SK-N-SH (cell line): ENCODE results near the gene RPL5. TPM values are rescaled to one million over a fixed set of nuclear protein-coding genes. Genes with fewer than 3 reads are reported as not detected.
A peak's percentile ranks its signal among the peaks of the same experiment; 100 is the strongest.
"Not testable (repeated sequence)": the region's sequence is repeated elsewhere in the genome, so short reads cannot be mapped to it uniquely, and the experiment has no call there.

ENCODE experiments used
- CTCF ChIA-PET: fragments of 300-600, 350-600 bp; formaldehyde crosslinking; extraction: SDS; loops from one replicate; lab custom pipeline; 2021; lab: Yijun Ruan, JAX
- POLR2A ChIA-PET: fragments of 350-600 bp; sonication (Branson Sonifier 250); formaldehyde crosslinking; extraction: SDS; loops from one replicate; lab custom pipeline; 2020; ENCODE audit warnings: antibody characterized with exemption, inconsistent platforms; lab: Yijun Ruan, JAX
- DNase-seq: peaks from one replicate; pipeline ENCODE4 v3.0.0; 2012
- H2AFZ ChIP-seq: fragments of 200-600 bp; sonication (generic); 2 replicates; pipeline ENCODE4 v1.8.1; 2016; ENCODE audit warnings: antibody characterized with exemption, mild to moderate bottlenecking, low read depth
- H3F3A ChIP-seq: fragments of 200-600 bp; sonication (generic); replicated peaks from 2 replicates; pipeline ENCODE3; 2016; ENCODE audit warnings: antibody characterized with exemption, mild to moderate bottlenecking; ENCODE audit not compliant: insufficient read depth
- H3K27ac ChIP-seq, 2 experiments: fragments of 200-500 bp in 1 of 2; fragments of 200-600 bp in 1 of 2; sonication (Bioruptor generic) in 1 of 2; sonication (generic), shearing (Covaris generic) in 1 of 2; 2 replicates each; pipeline versions ENCODE4 v1.5.1 to v1.6.1; 2014 to 2016; ENCODE audit warnings: low read depth in 2 of 2, inconsistent platforms in 1 of 2, low read length in 1 of 2, mild to moderate bottlenecking in 1 of 2, mixed read lengths in 1 of 2
- H3K27me3 ChIP-seq: fragments of 200-600 bp; sonication (generic), shearing (Covaris generic); 2 replicates; pipeline ENCODE4 v1.6.1; 2016; ENCODE audit warnings: mixed run types; ENCODE audit not compliant: insufficient read depth
- H3K36me3 ChIP-seq, 2 experiments: fragments of 200-500 bp in 1 of 2; fragments of 200-600 bp in 1 of 2; sonication (Bioruptor generic) in 1 of 2; sonication (generic) in 1 of 2; replicated peaks in 1 of 2; 2 replicates each; pipeline versions ENCODE3 to v1.5.1; 2014 to 2016; ENCODE audit warnings: low read length in 1 of 2, mild to moderate bottlenecking in 1 of 2; ENCODE audit not compliant: insufficient read depth in 2 of 2, control insufficient read depth in 1 of 2
- H3K4me1 ChIP-seq, 2 experiments: fragments of 200-500 bp in 1 of 2; fragments of 200-600 bp in 1 of 2; sonication (Bioruptor generic) in 1 of 2; sonication (generic), shearing (Covaris generic) in 1 of 2; 2 replicates each; pipeline versions ENCODE4 v1.5.1 to v1.6.1; 2014 to 2016; ENCODE audit warnings: low read depth in 1 of 2, low read length in 1 of 2, mixed run types in 1 of 2; ENCODE audit not compliant: insufficient read depth in 2 of 2, control insufficient read depth in 1 of 2
- H3K4me2 ChIP-seq: fragments of 200-600 bp; sonication (generic), shearing (Covaris generic); 2 replicates; pipeline ENCODE4 v1.6.1; 2017; ENCODE audit warnings: mixed run types
- H3K4me3 ChIP-seq, 2 experiments: fragments of 200-500 bp in 1 of 2; fragments of 200-600 bp in 1 of 2; sonication (Bioruptor generic) in 1 of 2; sonication (generic), shearing (Covaris generic) in 1 of 2; 2 replicates each; pipeline versions ENCODE4 v1.5.1 to v1.8.1; 2014 to 2016; ENCODE audit warnings: low read depth in 2 of 2, inconsistent platforms in 1 of 2, low read length in 1 of 2, mild to moderate bottlenecking in 1 of 2, mixed read lengths in 1 of 2, moderate library complexity in 1 of 2
- H3K79me2 ChIP-seq: fragments of 200-600 bp; sonication (generic); 2 replicates; pipeline ENCODE4 v1.8.1; 2017; ENCODE audit warnings: mild to moderate bottlenecking; ENCODE audit not compliant: insufficient read depth
- H3K9ac ChIP-seq: fragments of 200-600 bp; sonication (generic); 2 replicates; pipeline ENCODE4 v1.6.1; 2017; ENCODE audit warnings: mixed run types
- H3K9me2 ChIP-seq: fragments of 200-600 bp; sonication (generic); 2 replicates; pipeline ENCODE4 v1.6.1; 2017; ENCODE audit warnings: mixed run types
- H3K9me3 ChIP-seq: fragments of 200-600 bp; sonication (generic); 2 replicates; pipeline ENCODE4 v1.6.1; 2017; ENCODE audit warnings: mixed run types, mild to moderate bottlenecking, moderate library complexity
- H4K20me1 ChIP-seq: fragments of 200-600 bp; sonication (generic); 2 replicates; pipeline ENCODE4 v1.6.1; 2017; ENCODE audit warnings: mild to moderate bottlenecking, mixed run types; ENCODE audit not compliant: insufficient read depth
- CHD2 ChIP-seq: fragments of 150-350 bp; IDR thresholded peaks from 2 replicates; pipeline ENCODE4 v1.6.1; 2018; ENCODE audit warnings: low read length; ENCODE audit not compliant: partially characterized antibody
- EZH2phosphoT487 ChIP-seq: fragments of 200-600 bp; sonication (generic); IDR thresholded peaks from 2 replicates; pipeline ENCODE4 v1.6.1; 2017; ENCODE audit warnings: low read depth, mixed run types, mild to moderate bottlenecking, antibody characterized with exemption, moderate library complexity, borderline replicate concordance
- MAX ChIP-seq: IDR thresholded peaks from 2 replicates; pipeline ENCODE4 v1.4.0; 2012; ENCODE audit warnings: low read depth
- NRF1 ChIP-seq: IDR thresholded peaks from 2 replicates; pipeline ENCODE4 v1.6.1; 2012; ENCODE audit warnings: low read depth, mild to moderate bottlenecking, low read length
- RFX5 ChIP-seq: IDR thresholded peaks from 2 replicates; pipeline ENCODE4 v1.6.1; 2012; ENCODE audit warnings: mild to moderate bottlenecking, improper control_type of control experiment, low read length
- SMC3 ChIP-seq: IDR thresholded peaks from 2 replicates; pipeline ENCODE4 v1.6.1; 2012; ENCODE audit warnings: low read depth, low read length, improper control_type of control experiment
- TEAD4 ChIP-seq: IDR thresholded peaks from 2 replicates; pipeline ENCODE4 v1.4.0; 2012; ENCODE audit warnings: mild to moderate bottlenecking, borderline replicate concordance; ENCODE audit not compliant: insufficient read depth
- USF1 ChIP-seq: IDR thresholded peaks from 2 replicates; pipeline ENCODE4 v1.4.0; 2012; ENCODE audit warnings: low read depth, borderline replicate concordance
- ZBTB33 ChIP-seq: IDR thresholded peaks from 2 replicates; pipeline ENCODE4 v1.4.0; 2012; ENCODE audit warnings: low read depth, borderline replicate concordance
- WGBS: methylation state at CpG from one replicate; pipeline ENCODE4 v1.1.6; 2017; ENCODE audit warnings: low lambda C conversion rate; 5-methylcytosine and 5-hydroxymethylcytosine counted together
- polyA plus RNA-seq, 3 experiments: library from polyadenylated mRNA; depleted of rRNA; stranded (reverse); fragments of >200 nt; gene quantifications; 2 replicates each; pipeline ENCODE4 v1.2.3, GENCODE V29; 2012

RPL5 gene
- polyA plus RNA-seq, 1 of the 3 experiments (the other 2 are of a cell fraction), result 1,489 TPM

- TF ChIP-seq USF1 (no peak), ZBTB33 (no peak), TEAD4 (no peak), SMC3 (peak; percentile 39; the same call in 1 of the 2 replicates), CHD2 (peak; percentile 75), NRF1 (peak; percentile 80), RFX5 (peak; percentile 54; the same call in 1 of the 2 replicates), EZH2phosphoT487 (no peak), MAX (peak; percentile 98)
These were observed at the start of gene RPL5 (continued) for GRCh38 chr1:92831762-92832536.

- Histone ChIP-seq H3K4me2 (peak overlapping the region; percentile 72), H3K79me2 (peaks cover 58% of the 10 kb centered on the region), H3K4me3 (peak overlapping the region; percentile 70 to 79; a peak in 3 of 4 replicates), H3K9ac (peak overlapping the region; percentile 94; the same call in 1 of the 2 replicates), H4K20me1 (peaks cover 13% of the 10 kb centered on the region; the same call in 1 of the 2 replicates), H3K27ac (peak overlapping the region in 1 of 2 experiments; percentile 97; a peak in 2 of 4 replicates)
- H3F3A ChIP-seq, H3K27me3 ChIP-seq, H3K9me2 ChIP-seq, H3K4me1 ChIP-seq, POLR2A ChIA-PET, H3K9me3 ChIP-seq, H2AFZ ChIP-seq, H3K36me3 ChIP-seq, DNase-seq: not testable (repeated sequence)
- CTCF ChIA-PET, result interaction anchor here (1.1 to 3.8 kb wide), 2 partner anchors 48 to 301 kb away, joined by 3 to 18 read pairs; partner anchors contain the start of gene RPL5
- WGBS, result 61% methylated on average over 14 of the region's 14 CpGs
These were observed 48.3 kb upstream of the RPL5 start for GRCh38 chr1:92783550-92783949.
